Fibroblast of mammary gland (primary cell): ENCODE measurements around the gene CUTA.
"Not testable (repeated sequence)": the region's sequence is repeated elsewhere in the genome, so short reads cannot be mapped to it uniquely, and the experiment has no call there.

Experiments used
- DNase-seq: peaks from one replicate; pipeline ENCODE4 v3.0.0-alpha.2; 2010; ENCODE audit warnings: low read depth
- H3K4me3 ChIP-seq: 2 replicates; pipeline ENCODE4 v1.5.1; 2011; ENCODE audit warnings: low read depth, mild to moderate bottlenecking, low read length, moderate library complexity; ENCODE audit not compliant: control insufficient read depth
- TF ChIP-seq, protein P1 (sequence below): conservative IDR thresholded peaks from 2 replicates; pipeline ENCODE4 v1.5.1; 2011; ENCODE audit warnings: low read depth, low read length, inconsistent platforms; ENCODE audit not compliant: control insufficient read depth, insufficient read depth

CUTA gene

DNA sequence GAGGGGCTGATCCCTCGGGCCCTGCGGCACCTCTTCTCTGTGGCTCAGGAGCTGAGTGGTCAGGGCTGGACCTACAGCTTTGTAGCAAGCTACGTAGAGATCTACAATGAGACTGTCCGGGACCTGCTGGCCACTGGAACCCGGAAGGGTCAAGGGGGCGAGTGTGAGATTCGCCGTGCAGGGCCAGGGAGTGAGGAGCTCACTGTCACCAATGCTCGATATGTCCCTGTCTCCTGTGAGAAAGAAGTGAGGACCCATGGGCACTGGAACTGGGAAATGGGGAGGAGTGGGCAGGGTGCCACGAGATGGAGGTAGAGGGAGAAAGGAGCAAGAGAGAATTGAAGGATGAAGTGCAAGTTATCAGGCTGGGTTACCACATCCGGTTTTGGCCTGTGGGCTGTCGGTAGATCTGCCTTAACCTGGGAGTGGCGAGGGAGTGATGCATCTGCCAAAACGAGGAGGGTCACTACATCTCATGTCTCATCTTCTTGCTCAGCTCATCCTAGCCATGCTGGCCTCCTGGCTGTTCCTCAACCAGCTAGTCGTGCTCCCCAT is 12.4 kb downstream of the CUTA start:
- no peak overlapping the region for H3K4me3 ChIP-seq
- TF ChIP-seq, protein P1, sequence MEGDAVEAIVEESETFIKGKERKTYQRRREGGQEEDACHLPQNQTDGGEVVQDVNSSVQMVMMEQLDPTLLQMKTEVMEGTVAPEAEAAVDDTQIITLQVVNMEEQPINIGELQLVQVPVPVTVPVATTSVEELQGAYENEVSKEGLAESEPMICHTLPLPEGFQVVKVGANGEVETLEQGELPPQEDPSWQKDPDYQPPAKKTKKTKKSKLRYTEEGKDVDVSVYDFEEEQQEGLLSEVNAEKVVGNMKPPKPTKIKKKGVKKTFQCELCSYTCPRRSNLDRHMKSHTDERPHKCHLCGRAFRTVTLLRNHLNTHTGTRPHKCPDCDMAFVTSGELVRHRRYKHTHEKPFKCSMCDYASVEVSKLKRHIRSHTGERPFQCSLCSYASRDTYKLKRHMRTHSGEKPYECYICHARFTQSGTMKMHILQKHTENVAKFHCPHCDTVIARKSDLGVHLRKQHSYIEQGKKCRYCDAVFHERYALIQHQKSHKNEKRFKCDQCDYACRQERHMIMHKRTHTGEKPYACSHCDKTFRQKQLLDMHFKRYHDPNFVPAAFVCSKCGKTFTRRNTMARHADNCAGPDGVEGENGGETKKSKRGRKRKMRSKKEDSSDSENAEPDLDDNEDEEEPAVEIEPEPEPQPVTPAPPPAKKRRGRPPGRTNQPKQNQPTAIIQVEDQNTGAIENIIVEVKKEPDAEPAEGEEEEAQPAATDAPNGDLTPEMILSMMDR = no peak
- DNase-seq = no peak

DNA sequence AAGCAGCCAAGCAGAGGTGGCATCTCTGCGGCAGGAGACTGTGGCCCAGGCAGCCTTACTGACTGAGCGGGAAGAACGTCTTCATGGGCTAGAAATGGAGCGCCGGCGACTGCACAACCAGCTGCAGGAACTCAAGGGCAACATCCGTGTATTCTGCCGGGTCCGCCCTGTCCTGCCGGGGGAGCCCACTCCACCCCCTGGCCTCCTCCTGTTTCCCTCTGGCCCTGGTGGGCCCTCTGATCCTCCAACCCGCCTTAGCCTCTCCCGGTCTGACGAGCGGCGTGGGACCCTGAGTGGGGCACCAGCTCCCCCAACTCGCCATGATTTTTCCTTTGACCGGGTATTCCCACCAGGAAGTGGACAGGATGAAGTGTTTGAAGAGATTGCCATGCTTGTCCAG is 13.0 kb downstream of the CUTA start:
- no peak for DNase-seq
- no peak overlapping the region for H3K4me3 ChIP-seq
- TF ChIP-seq, protein P1 = no peak

DNA sequence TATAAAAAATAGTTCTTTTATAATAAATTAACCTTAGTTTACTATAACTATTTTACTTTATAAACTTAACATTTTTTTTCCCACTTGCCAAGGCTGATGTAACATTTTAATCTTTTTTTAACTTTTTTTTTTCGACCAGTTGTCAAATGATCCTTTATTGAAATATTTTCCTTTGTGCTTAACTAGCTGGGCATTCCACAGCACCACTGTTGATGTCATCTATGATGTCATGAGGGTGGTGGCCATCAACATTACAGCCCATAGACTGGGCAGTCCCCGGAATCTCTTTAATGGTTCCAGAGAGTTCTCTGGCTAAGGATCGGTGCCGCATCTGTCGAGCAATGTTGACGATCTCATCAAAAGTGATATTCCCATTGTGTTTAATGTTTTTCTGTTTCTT is 18.0 kb downstream of the CUTA start:
- not testable (repeated sequence) for DNase-seq, H3K4me3 ChIP-seq

DNA sequence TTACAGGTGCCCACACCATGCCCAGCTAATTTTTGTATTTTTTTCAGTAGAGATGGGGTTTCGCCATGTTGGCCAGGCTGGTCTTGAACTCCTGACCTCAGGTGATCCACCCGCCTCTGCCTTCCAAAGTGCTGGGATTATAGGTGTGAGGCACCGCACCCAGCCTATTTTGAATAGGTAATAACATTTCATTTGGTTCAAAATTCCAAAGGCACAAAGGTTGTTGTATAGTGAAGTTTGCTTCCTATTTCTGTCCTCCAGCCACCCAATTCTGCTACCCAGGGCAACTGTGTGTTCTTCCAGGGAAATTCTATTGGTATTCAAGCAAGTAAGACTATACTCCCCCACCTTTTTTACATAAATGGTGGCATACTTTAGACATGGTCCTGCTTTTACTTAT is 19.3 kb downstream of the CUTA start:
- not testable (repeated sequence) for H3K4me3 ChIP-seq, DNase-seq

DNA sequence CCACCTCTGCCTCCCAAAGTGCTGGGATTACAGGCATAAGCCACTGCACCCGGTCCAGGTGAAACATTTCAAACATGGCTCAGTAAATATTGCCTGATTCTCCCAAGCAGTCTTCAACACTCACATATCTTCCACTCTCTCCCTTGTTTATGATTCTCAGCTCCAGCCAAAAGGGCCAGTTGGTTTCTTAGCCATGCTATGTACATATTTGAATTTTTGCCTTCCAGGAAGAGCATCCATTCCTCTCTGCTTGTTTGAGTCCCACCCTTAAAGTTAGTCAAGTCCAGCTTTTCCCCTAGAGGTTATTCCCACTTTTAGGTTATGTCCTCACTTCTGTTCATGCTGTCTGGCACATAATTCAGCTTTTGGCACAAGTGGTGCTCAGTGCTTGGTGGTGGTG is 20.4 kb downstream of the CUTA start:
- H3K4me3 ChIP-seq = no peak overlapping the region
- DNase-seq = no peak
- TF ChIP-seq, protein P1 = no peak

DNA sequence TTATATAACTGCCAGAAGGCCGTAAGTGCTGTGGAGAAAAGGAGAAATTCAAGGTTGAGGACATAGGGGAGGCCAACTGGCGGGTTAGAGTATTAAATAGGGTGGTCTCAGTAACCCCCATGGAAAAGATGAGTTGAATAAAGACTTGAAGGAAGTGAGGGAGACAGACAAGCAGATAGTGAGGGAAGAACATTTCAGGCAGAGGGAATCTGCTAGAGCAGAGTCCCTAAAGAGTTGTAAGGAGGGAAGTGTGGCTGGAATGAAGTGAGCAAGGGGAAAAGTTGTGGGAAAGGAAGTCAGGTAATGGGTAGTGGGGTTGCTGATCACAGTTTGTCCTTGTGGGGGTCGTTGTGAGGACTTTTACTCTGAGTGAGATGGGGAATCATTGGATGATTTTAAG is 24.9 kb downstream of the CUTA start:
- peak overlapping the region; percentile 92 for H3K4me3 ChIP-seq
- DNase-seq = no peak
- TF ChIP-seq, protein P1 = no peak

DNA sequence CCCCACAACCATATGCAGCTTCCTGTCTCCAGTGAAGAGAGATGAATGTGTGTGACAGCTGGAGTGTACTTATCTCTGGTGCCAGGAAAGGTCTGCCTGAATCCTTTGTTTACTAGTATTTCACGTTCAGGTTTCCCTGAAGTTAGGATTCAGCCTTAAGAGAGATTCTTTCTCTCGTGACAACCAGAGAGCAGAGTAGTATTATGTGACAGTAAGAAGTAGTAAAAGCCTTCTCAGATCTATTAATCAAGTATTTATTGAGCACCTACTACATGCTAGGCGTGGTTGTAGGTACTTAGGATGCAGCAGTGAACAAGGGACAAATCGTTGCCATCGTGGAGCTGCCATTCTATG is 25.3 kb downstream of the CUTA start:
- DNase-seq = no peak
- H3K4me3 ChIP-seq = peak overlapping the region; percentile 92
- TF ChIP-seq, protein P1 = no peak

DNA sequence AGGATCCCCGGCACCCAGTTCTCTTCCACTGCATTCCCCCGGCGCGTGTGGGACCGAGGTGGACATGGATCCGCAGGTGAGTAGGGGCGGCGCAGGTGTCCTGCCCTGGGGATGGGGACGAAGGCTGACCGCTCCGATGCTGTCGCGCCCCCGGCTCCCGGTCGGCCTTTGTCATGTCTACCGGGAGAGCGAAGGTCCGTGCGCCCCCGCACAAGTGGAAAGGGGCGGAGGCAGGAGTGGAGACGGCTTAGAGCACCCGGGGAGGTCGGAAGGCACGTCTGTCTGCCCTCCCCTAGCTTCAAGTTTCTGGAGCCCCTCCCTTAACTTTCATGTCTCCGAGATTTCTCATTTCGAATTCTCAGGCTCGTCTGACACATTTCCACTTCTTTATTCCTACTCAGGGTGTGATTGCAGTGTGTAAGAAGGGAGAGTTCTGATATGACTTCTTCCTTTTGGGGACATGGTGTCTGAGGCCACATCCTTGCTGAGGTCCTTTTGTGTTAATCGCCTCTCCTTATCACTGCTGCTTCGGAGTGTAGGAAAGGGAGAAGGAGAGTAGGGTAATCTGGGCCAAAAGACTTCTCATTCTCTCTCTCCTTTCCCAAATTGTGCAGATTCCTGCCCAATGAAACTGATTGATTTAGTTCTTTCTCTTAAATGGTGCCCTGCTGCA is 25.8 kb downstream of the CUTA start:
- TF ChIP-seq, protein P1 = no peak
- DNase-seq = peak; percentile 50
- peak overlapping the region; percentile 92 for H3K4me3 ChIP-seq
